ENCODE results near the gene ILDR1.

DNA sequence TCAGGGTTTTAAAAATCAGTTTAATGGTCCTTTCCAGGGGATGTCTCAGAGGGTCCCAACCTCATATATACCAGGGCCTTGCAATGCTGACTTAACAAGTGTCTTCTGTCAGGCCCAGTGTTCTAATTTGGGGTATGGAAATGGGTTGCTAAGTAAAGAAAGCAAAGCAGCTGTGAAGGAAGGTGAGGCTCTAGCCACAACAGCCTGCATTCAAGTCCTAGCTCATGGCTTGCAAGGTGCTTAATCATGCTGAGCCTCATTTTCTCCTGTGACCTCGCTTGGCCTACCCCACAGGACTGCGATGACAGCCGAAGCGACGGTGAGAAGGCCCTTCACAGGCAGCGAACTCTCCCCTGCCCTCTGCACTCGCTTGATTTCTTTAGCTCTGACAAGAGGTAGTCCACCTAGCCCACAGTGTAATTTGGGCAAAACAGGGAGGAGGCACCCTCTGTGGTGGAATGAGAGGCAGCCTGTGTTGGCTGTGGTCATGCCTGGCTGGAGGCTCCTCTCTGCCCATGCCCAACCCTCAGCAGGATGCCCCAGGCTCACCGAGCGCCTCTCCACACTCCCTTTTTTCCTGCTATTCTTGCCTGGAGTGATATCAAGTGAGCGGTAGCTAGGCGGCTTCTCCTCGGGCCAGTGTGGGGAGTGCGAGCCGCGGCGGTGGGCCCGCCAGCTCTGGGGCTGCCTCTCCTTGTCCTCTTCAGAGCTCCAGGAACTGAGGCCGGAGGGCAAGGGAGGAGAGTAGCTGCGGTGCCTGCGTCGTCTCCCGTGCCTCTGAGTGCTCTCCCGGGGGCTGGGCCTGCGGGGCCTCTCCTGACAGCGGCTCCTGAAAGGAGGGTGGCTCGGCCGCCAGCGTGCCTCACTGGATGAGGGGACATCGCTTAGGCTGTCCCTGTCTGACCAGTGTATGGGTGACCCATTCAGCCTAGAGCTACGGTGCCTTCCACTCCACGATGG is 29.2 kb downstream of the ILDR1 start:
- TF ChIP-seq USF1 (CRISPR knock-in tag; IDR thresholded peaks at IDR 0.05) (no peak), FOXP1 (CRISPR knock-in tag; IDR thresholded peaks at IDR 0.05; ENCODE audit: borderline replicate concordance) (no peak), NR2C2 (CRISPR knock-in tag; IDR thresholded peaks at IDR 0.05) (no peak), USF2 (CRISPR knock-in tag; IDR thresholded peaks at IDR 0.05) (no peak), ZNF396 (CRISPR knock-in tag; IDR thresholded peaks at IDR 0.05; ENCODE audit: borderline replicate concordance) (no peak), NFE2L1 (CRISPR knock-in tag; IDR thresholded peaks at IDR 0.05) (no peak), ZNF232 (CRISPR knock-in tag; IDR thresholded peaks at IDR 0.05) (no peak), MAX (CRISPR knock-in tag; IDR thresholded peaks at IDR 0.05) (no peak), ETV6 (CRISPR knock-in tag; IDR thresholded peaks at IDR 0.05) (no peak), ZBTB21 (CRISPR knock-in tag; IDR thresholded peaks at IDR 0.05; ENCODE audit: borderline replicate concordance) (no peak)
- TF ChIP-seq, protein P1, sequence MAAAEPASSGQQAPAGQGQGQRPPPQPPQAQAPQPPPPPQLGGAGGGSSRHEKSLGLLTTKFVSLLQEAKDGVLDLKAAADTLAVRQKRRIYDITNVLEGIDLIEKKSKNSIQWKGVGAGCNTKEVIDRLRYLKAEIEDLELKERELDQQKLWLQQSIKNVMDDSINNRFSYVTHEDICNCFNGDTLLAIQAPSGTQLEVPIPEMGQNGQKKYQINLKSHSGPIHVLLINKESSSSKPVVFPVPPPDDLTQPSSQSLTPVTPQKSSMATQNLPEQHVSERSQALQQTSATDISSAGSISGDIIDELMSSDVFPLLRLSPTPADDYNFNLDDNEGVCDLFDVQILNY (CRISPR knock-in tag; IDR thresholded peaks at IDR 0.05), result no peak
- TF ChIP-seq, protein P2, sequence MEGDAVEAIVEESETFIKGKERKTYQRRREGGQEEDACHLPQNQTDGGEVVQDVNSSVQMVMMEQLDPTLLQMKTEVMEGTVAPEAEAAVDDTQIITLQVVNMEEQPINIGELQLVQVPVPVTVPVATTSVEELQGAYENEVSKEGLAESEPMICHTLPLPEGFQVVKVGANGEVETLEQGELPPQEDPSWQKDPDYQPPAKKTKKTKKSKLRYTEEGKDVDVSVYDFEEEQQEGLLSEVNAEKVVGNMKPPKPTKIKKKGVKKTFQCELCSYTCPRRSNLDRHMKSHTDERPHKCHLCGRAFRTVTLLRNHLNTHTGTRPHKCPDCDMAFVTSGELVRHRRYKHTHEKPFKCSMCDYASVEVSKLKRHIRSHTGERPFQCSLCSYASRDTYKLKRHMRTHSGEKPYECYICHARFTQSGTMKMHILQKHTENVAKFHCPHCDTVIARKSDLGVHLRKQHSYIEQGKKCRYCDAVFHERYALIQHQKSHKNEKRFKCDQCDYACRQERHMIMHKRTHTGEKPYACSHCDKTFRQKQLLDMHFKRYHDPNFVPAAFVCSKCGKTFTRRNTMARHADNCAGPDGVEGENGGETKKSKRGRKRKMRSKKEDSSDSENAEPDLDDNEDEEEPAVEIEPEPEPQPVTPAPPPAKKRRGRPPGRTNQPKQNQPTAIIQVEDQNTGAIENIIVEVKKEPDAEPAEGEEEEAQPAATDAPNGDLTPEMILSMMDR (IDR thresholded peaks at IDR 0.05), result no peak
- TF ChIP-seq, protein P3, sequence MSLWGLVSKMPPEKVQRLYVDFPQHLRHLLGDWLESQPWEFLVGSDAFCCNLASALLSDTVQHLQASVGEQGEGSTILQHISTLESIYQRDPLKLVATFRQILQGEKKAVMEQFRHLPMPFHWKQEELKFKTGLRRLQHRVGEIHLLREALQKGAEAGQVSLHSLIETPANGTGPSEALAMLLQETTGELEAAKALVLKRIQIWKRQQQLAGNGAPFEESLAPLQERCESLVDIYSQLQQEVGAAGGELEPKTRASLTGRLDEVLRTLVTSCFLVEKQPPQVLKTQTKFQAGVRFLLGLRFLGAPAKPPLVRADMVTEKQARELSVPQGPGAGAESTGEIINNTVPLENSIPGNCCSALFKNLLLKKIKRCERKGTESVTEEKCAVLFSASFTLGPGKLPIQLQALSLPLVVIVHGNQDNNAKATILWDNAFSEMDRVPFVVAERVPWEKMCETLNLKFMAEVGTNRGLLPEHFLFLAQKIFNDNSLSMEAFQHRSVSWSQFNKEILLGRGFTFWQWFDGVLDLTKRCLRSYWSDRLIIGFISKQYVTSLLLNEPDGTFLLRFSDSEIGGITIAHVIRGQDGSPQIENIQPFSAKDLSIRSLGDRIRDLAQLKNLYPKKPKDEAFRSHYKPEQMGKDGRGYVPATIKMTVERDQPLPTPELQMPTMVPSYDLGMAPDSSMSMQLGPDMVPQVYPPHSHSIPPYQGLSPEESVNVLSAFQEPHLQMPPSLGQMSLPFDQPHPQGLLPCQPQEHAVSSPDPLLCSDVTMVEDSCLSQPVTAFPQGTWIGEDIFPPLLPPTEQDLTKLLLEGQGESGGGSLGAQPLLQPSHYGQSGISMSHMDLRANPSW (CRISPR knock-in tag; conservative IDR thresholded peaks at IDR 0.05; ENCODE audit: low read depth), result no peak

Measured in WTC11 (cell line).